Measurements from ENCODE around the gene TFDP1.
"Not testable (repeated sequence)": the region's sequence is repeated elsewhere in the genome, so short reads cannot be mapped to it uniquely, and the experiment has no call there.

The TFDP1 gene

DNA sequence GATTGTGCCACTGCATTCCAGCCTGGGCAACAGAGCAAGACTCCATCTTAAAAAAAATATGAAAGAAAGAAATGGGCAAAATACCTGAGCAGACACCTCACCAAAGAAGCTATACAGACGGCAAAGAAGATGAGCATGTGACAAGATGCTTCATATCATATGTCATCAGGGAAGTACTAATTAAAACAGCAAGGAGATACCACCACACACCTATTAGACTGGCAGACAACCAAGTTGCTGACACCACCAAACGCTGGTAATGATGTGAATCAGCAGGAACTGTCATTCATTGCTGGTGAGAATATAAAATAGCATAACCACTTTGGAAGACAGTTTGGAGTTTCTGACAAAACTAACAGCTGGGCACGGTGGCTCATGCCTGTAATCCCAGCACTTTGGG, 11.5 kb upstream of the TFDP1 start:
- ATAC-seq = no peak
- DNase-seq = no peak

GRCh38 chr13:113576597-113576996, 8.0 kb upstream of the TFDP1 start:
- no peak for DNase-seq
- no peak for ATAC-seq

DNA sequence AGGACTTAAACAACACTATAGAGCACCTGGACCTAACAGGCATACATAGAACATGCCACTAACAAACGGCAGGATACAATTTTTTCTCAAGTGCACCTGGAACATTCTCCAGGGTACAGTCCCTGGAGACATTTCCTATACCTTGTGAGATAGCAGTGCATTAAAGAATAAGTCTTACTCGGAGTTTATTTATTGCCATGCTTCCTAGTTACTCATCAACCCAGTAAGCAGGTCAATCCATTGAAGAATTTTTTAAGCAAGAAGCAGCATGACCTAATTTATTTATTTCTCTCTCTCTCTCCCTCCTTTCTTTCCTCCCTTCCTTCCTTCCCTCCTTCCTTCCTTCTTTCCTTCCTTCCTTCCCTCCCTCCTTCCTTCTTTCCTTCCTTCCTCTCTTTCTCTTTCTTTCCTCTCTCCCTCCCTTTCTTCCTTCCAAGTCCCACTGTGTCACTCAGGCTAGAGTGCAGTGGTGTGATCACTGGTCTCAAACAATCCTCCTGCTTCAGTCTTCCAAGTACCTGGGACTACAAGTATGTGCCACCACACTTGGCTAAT, 6.6 kb upstream of the TFDP1 start:
- ATAC-seq (no peak), DNase-seq (no peak)

DNA sequence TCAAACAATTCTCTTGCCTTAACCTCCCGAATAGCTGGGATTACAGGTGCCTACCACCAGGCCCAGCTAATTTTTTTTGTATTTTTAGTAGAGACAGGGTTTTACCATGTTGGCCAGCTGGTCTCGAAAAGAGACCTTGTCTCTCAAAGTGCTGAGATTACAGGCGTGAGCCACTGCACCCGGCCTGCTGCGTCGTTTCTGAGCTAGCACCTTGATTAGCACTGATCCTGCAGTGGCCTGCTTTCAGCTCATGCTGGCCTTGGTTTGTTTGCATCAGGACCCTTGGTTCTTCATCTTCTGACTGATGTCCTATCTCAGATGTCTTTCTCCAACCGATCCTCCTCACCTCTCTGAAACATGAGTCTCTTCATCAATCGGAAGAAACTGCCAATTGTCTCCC, 4.9 kb upstream of the TFDP1 start:
- DNase-seq (no peak), ATAC-seq (no peak)

DNA sequence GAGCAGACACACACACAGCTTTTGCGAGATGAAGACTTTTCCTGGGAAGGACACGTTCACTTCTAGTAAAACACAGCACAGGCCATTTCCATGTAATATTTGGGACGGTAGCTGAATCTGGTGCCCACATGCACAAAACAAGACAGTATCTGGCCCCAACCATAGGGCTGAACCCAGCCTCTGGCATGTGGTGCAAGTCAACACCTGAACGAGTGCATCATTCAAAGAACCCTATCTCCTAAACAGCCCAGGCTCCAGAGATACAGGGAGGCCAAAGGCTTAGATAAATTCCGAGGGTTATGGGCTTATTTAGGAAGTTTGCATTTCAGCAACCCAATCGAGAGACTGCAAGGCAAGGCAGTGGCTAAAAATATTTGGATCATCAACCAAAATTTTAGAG, 2.7 kb upstream of the TFDP1 start:
- DNase-seq (no peak), ATAC-seq (no peak)

- DNase-seq (no peak), ATAC-seq (no peak)
These were observed 1.5 kb upstream of the TFDP1 start for GRCh38 chr13:113582841-113583631.

DNA sequence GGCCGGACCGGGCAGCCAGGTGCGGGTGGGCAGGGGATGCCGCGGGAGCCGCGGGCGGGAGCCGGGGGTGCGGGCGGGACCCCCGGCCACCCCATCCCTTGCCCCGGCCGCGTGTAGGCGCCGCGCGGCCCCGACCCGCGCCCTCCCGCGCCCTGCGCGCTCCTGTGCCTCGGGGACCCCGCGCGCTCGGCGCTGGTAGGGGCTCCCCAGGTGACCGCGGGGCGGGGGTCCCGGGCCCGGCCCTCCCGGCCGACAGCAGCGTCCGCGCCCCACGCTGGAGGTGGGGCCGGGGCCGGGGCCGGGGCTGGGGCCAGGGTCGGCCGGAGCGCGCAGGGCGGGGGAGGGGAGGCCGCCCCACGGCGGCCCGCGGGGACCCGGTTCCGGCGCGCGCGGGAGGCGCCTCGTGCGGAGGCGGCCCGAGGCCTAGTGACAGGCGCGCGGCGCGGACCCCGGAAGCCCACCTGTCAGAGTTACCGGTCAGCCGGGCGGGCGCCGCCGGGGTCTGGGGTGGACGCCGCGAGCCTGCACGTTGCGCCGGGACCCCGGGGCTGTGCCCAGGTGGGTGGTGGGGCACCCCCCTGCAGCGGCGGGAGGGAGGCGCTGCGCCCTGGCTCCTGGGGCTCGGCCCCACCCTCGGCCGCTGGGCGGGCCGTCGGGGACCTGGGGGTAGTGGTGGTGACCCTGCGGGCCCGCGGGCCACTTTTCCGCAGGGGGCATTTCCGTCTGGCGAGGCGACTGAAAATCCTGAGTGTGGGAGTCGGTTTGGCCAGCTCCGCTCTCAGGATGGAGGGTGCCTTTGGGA, 518 bp downstream of the TFDP1 start:
- DNase-seq (peak; percentile 53), ATAC-seq (peak; percentile 21)

- DNase-seq (no peak), ATAC-seq (no peak)
These were observed 1.3 kb downstream of the TFDP1 start for GRCh38 chr13:113585896-113586295.

DNA sequence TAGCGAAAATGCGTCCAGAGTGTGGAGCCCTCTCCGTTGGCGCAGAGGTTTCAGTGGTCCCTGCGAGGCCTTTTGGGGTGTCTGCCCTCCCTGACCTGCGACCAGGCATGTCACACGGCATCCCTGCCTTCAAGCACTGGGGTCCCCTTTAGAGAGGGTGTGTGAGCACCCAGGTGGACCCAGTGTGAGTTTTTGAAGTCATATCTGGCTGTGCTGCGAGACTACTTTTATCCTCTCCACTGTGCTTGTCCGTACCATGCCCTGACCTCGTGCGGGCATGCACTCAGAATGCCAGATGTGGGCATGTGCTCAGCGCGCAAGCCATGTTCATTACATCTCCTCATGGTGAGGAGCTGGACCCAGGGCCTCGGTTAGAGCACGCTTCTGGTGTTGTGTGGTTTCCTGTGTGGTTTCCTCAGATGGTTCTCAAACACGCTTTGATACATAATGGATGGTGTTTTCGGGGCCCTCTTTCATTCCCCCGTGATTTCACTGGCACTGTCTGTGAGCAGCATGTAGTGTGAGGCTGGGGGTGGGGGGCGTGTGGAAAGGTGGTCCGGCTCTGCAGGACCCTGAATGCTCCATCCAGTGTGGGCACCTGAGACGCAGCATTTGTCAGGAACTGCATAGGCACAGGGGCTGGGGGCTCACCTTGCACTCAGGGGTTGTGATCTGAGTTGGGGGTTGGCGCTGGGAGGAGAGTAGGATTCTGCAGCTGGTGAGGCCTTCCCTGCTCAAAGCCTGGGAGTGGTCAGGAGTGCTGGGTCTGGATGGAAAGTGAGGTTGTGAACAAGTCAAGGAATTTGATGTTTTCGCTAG, 2.3 kb downstream of the TFDP1 start:
- no peak for DNase-seq
- no peak for ATAC-seq

- ATAC-seq = no peak
- no peak for DNase-seq
These were observed 4.0 kb downstream of the TFDP1 start for GRCh38 chr13:113588394-113589111.

GRCh38 chr13:113589251-113589960, 4.9 kb downstream of the TFDP1 start:
- DNase-seq (no peak), ATAC-seq (no peak)

DNA sequence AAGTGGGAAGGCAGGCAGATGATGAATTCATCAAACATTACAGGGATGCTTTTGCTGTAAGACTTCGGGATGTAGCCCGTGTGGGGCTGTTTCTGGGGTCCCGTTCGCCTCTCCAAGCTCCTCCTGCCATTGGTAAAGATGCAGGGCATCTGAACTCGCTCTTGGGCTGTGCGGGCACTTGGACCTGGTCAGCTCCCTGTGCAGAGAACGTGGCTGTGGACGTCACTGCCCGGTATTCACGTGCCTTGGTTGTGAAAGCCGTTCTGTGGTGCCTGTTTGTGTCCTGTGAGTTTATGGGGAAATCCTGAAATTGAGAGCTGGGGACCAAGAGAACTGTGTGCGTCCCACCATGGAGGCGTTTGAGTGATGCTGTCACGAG, 5.4 kb downstream of the TFDP1 start:
- no peak for ATAC-seq
- no peak for DNase-seq

DNA sequence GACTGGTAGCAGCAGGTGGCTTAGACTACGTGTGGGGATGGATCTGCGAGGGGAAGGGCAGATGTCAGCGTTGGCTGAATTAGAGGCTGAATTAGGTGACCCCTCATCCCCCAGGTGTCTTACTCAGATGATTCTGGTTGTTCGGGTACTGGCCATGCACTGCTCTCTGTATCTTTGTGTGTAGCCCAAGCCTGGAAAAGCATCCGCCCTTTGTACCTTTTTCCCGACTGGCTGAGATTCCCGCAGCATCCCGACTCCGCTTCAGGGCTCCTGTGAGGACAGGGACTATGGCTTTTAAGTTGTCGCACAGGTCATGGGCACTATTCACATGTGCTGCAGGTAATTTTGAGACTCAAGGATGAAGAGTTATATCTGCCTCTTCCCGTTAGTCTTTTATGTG, 7.2 kb downstream of the TFDP1 start:
- ATAC-seq (no peak), DNase-seq (no peak)

DNA sequence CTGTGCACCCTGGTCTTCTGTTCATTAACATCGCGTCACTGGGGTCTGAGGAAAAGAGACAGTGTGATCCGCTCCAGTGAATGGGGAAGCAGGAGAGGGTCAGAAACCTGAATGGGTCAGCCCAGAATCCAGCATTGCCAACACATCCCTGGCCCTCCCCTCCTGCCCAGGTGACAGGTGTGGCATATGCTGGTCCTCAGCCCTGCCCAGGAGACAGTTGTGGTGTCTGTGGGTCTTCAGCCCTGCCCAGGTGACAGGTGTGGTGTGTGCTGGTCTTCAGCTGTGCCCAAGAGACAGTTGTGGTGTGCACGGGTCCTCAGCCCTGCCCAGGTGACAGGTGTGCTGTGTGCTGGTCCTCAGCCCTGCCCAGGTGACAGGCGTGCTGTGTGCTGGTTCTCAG, 8.0 kb downstream of the TFDP1 start:
- DNase-seq (no peak), ATAC-seq (no peak)

DNA sequence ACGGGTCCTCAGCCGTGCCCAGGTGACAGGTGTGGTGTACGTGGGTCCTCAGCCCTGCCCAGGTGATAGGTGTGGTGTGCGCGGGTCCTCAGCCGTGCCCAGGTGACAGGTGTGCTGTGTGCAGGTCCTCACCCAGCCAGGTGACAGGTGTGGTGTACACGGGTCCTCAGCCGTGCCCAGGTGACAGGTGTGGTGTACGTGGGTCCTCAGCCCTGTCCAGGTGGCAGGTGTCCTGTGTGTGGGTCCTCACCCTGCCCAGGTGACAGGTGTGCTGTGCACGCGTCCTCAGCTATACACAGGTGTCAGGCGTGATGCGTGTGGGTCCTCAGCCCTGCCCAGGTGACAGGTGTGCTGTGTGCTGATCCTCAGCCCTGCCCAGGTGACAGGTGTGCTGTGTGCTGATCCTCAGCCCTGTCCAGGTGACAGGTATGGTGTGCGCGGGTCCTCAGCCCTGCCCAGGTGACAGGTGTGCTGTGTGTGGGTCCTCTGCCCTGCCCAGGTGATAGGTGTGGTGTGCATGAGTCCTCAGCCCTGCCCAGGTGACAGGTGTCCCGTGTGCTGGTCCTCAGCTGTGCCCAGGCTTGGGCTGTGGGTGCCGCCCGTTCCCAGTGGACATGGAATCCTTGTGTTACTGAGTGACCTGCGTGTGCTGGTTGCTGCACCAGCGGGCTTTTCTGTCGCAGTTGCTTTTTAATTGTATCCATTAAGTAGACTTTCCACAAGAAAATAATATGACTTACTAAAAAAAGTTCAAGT, 9.7 kb downstream of the TFDP1 start:
- not testable (repeated sequence) for ATAC-seq, DNase-seq

- DNase-seq (no peak), ATAC-seq (no peak)
These were observed 10.6 kb downstream of the TFDP1 start for GRCh38 chr13:113595131-113595530.

- no peak for ATAC-seq
- no peak for DNase-seq
These were observed 12.0 kb downstream of the TFDP1 start for GRCh38 chr13:113596321-113597200.

DNA sequence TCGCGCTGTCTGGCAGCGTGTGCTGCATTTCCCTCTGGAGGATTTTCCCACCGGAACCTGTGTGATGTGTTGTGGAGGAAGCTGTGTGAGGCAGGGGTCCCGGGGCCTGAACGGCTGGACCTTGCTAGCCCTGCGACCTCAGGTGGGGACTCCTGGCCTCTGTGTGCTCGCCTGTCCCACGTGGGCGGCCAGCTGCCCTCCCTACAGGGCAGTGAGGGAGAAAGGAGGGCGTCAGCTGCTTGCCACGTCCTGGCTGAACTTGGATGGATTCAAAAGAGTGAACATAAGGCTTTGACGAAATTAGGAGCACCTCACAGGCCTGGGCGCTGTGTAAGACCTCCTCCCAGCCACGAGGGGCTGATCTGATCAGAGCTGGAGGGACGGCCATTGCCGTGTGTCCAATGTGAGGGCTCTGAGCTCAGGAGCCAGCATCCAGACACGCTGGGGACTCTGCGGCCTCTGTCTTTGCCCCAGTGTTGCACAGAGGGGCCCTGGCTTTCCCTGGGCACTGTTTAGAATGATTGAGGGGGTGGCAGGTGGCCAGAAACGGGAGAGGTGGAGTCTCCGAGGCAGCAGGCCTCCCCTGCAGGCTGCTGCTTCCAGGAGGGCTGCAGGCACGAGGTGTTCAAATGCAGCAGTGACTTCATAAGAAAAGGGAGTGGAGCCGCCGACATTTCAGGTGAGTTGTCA, 13.0 kb downstream of the TFDP1 start:
- no peak for DNase-seq
- no peak for ATAC-seq

DNA sequence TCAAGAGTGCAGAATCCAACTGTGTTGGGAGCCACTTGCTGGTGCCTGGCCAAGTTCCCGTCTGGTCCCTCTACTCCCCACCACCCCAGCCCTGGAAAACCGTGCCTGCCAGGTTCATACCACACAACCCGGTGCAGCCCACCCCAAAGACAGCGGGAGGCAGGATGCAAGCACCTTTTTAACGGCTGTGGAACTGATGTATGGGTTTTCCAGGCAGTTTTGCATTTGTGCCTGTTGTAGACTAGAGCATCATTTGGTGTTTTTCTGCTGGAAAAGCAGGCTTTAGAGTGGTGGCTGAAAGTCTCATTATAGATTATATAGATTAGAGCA, 13.5 kb downstream of the TFDP1 start:
- ATAC-seq (no peak), DNase-seq (no peak)
